ENCODE measurements around the gene SLC35B2. TPM values are rescaled to one million over a fixed set of nuclear protein-coding genes. Genes with fewer than 3 reads are reported as not detected.

SLC35B2 gene
- total and polyA plus RNA-seq, 2 experiments from 2014 or later: 14.0 to 30.9 TPM

DNA sequence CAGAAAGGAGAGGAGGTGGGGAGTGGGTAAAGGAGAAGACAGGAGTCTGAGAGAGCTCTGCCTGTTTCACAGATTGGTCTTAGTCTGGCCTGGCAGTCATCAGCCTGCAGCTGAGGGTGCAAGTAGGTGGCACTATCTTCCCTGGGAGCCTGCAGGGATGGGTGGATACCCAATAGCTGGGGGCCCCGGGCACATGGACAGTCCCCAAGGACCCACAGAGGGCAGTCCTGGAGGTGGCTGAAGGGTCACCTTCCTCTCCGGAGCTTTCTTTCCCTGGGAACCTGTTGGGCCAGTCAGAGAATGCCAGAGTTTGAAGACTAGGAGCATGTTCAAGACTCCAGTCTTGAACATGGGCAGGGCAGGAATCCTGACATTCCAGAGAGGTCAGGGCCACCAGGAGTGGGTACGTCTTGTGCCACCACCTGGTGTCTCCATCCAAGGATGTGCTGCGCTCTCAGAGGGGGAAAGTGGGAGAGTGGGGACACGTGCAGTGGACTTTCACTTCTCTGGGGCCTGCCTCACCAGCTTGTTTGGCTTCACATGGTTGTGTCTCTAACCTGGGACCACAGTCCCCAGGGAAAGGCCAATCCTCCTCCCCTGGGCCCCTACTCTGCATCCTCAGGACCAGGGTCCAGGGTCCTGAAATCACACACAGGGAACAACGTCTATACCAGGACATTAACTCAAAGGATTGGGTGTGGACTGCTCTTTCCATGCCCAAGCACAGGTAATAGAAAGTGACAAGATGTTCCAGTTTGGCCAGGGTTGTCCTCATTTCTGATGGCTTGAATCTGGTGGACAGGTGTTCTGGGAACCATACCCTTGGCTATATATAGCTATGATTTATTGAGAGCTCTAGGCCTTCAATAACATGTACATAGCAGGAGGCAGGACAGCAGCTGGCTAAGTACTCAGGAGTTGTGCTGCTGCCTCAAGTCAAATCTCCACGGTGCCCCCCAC lies 37.8 kb upstream of the SLC35B2 start:
- H3K4me1 Mint-ChIP-seq: peaks cover 13% of the 10 kb centered on the region

More for the DNA sequence above, 37.8 kb upstream of the SLC35B2 start:
- Mint-ChIP-seq H3K4me3 (no peak overlapping the region; the same call in 2 of the 3 replicates), H3K27me3 (ENCODE audit: insufficient read depth, low read depth, poor library complexity) (peaks cover 39% of the 10 kb centered on the region), H3K27ac (no peak overlapping the region), H3K9me3 (no peaks in the 10 kb centered on the region; the same call in 2 of the 3 replicates), H3K36me3 (ENCODE audit: low read depth) (peaks cover 10% of the 10 kb centered on the region; the same call in 2 of the 3 replicates)
- peaks cover 31% of the 10 kb centered on the region for H3K27me3 ChIP-seq (ENCODE audit: insufficient read depth)
- H3K4me3 ChIP-seq: no peak overlapping the region
- H3K36me3 ChIP-seq (ENCODE audit: insufficient read depth): no peaks in the 10 kb centered on the region
- no peak overlapping the region for H3K27ac ChIP-seq (ENCODE audit: low read depth)
- peaks cover 15% of the 10 kb centered on the region; the same call in 1 of the 2 replicates for H3F3A ChIP-seq (replicated peaks; ENCODE audit: low read depth)
- no peaks in the 10 kb centered on the region; the same call in 1 of the 2 replicates for H3K4me1 ChIP-seq (ENCODE audit: insufficient read depth)
- TF ChIP-seq STAT1 (IDR thresholded peaks at IDR 0.05; ENCODE audit: unreplicated experiment): no peak
- TF ChIP-seq EZH2 (IDR thresholded peaks at IDR 0.05; ENCODE audit: low read depth, unreplicated experiment): no peak
- no peak for TF ChIP-seq CREB1 (CRISPR knock-in tag; IDR thresholded peaks at IDR 0.05; ENCODE audit: low read depth)
- TF ChIP-seq POLR2AphosphoS5 (IDR thresholded peaks at IDR 0.05; ENCODE audit: low read depth): no peak
- no peak for TF ChIP-seq REST (IDR thresholded peaks at IDR 0.05; ENCODE audit: unreplicated experiment)
- TF ChIP-seq ZNF114 (CRISPR knock-in tag; IDR thresholded peaks at IDR 0.05): no peak
- no peak for TF ChIP-seq ZNF331 (CRISPR knock-in tag; IDR thresholded peaks at IDR 0.05; ENCODE audit: low read depth)
- no peak for TF ChIP-seq ETS1 (IDR thresholded peaks at IDR 0.05)
- no peak for TF ChIP-seq NANOG (IDR thresholded peaks at IDR 0.05; ENCODE audit: borderline replicate concordance)
- TF ChIP-seq EZH2phosphoT487 (IDR thresholded peaks at IDR 0.05; ENCODE audit: unreplicated experiment): no peak
- TF ChIP-seq, protein P1, sequence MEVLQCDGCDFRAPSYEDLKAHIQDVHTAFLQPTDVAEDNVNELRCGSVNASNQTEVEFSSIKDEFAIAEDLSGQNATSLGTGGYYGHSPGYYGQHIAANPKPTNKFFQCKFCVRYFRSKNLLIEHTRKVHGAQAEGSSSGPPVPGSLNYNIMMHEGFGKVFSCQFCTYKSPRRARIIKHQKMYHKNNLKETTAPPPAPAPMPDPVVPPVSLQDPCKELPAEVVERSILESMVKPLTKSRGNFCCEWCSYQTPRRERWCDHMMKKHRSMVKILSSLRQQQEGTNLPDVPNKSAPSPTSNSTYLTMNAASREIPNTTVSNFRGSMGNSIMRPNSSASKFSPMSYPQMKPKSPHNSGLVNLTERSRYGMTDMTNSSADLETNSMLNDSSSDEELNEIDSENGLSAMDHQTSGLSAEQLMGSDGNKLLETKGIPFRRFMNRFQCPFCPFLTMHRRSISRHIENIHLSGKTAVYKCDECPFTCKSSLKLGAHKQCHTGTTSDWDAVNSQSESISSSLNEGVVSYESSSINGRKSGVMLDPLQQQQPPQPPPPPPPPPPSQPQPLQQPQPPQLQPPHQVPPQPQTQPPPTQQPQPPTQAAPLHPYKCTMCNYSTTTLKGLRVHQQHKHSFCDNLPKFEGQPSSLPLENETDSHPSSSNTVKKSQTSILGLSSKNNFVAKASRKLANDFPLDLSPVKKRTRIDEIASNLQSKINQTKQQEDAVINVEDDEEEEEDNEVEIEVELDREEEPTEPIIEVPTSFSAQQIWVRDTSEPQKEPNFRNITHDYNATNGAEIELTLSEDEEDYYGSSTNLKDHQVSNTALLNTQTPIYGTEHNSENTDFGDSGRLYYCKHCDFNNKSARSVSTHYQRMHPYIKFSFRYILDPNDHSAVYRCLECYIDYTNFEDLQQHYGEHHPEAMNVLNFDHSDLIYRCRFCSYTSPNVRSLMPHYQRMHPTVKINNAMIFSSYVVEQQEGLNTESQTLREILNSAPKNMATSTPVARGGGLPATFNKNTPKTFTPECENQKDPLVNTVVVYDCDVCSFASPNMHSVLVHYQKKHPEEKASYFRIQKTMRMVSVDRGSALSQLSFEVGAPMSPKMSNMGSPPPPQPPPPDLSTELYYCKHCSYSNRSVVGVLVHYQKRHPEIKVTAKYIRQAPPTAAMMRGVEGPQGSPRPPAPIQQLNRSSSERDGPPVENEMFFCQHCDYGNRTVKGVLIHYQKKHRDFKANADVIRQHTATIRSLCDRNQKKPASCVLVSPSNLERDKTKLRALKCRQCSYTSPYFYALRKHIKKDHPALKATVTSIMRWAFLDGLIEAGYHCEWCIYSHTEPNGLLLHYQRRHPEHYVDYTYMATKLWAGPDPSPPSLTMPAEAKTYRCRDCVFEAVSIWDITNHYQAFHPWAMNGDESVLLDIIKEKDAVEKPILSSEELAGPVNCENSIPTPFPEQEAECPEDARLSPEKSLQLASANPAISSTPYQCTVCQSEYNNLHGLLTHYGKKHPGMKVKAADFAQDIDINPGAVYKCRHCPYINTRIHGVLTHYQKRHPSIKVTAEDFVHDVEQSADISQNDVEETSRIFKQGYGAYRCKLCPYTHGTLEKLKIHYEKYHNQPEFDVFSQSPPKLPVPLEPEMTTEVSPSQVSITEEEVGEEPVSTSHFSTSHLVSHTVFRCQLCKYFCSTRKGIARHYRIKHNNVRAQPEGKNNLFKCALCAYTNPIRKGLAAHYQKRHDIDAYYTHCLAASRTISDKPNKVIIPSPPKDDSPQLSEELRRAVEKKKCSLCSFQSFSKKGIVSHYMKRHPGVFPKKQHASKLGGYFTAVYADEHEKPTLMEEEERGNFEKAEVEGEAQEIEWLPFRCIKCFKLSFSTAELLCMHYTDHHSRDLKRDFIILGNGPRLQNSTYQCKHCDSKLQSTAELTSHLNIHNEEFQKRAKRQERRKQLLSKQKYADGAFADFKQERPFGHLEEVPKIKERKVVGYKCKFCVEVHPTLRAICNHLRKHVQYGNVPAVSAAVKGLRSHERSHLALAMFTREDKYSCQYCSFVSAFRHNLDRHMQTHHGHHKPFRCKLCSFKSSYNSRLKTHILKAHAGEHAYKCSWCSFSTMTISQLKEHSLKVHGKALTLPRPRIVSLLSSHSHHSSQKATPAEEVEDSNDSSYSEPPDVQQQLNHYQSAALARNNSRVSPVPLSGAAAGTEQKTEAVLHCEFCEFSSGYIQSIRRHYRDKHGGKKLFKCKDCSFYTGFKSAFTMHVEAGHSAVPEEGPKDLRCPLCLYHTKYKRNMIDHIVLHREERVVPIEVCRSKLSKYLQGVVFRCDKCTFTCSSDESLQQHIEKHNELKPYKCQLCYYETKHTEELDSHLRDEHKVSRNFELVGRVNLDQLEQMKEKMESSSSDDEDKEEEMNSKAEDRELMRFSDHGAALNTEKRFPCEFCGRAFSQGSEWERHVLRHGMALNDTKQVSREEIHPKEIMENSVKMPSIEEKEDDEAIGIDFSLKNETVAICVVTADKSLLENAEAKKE (CRISPR knock-in tag; IDR thresholded peaks at IDR 0.05): no peak
- TF ChIP-seq JUNB (IDR thresholded peaks at IDR 0.05; ENCODE audit: unreplicated experiment): no peak
- TF ChIP-seq CTCF (conservative IDR thresholded peaks at IDR 0.05; ENCODE audit: low read depth in 2 of 2): no peak
- ATAC-seq (no peak), DNase-seq (ENCODE audit: low spot score) (no peak)
- H2AFZ ChIP-seq: no peak overlapping the region
- H3K4me2 ChIP-seq: no peak overlapping the region
- H3K79me2 ChIP-seq (replicated peaks; ENCODE audit: insufficient read depth): no peaks in the 10 kb centered on the region
- 0 out of 2 replicates have a peak, but pooled peaks cover 3% of the 10 kb centered on the region for H4K20me1 ChIP-seq (replicated peaks; ENCODE audit: insufficient read depth)
- no peaks in the 10 kb centered on the region for H3K9me2 ChIP-seq (ENCODE audit: insufficient read depth)

Data from GM23338 (cell line).